Measurements from ENCODE around the gene SDK1. TPM values are rescaled to one million over a fixed set of nuclear protein-coding genes. Genes with fewer than 3 reads are reported as not detected.

Gene SDK1
- total and polyA plus RNA-seq, 2 donors (not counting 3 experiments of a cell fraction or from before 2014, with no cell fraction given): 1.6 to 3.9 TPM

GRCh38 chr7:4048336-4048735 is 747.3 kb downstream of the SDK1 start:
- BruUV-seq (replicated peaks): no TSS peak
- Histone ChIP-seq H3K4me3 (replicated peaks in 1 of 3; ENCODE audit: insufficient read depth in 1 of 3, low read depth in 1 of 3, low read length in 3 of 3) (no peak overlapping the region), H3K27me3 (ENCODE audit: control insufficient read depth in 2 of 2, insufficient read depth in 2 of 2, low read length in 2 of 2) (no peaks in the 10 kb centered on the region), H3K36me3 (ENCODE audit: control insufficient read depth in 2 of 2, extremely low read depth in 1 of 2, insufficient read depth in 2 of 2, low read length in 2 of 2) (no peaks in the 10 kb centered on the region), H3K9ac (replicated peaks; ENCODE audit: extremely low read depth, insufficient read depth, low read length) (no peak overlapping the region), H4K20me1 (replicated peaks; ENCODE audit: control insufficient read depth, extremely low read depth, insufficient read depth, low read length) (no peaks in the 10 kb centered on the region), H3K4me1 (ENCODE audit: control insufficient read depth, extremely low read depth, insufficient read depth, low read length) (no peaks in the 10 kb centered on the region), H3K79me2 (ENCODE audit: control insufficient read depth, insufficient read depth, low read length) (no peaks in the 10 kb centered on the region), H2AFZ (ENCODE audit: low read depth, low read length) (no peak overlapping the region), H3K27ac (ENCODE audit: insufficient read depth, low read depth, low read length) (no peak overlapping the region), H3K9me3 (replicated peaks; ENCODE audit: control insufficient read depth, insufficient read depth, low read length) (no peaks in the 10 kb centered on the region), H3K4me2 (ENCODE audit: insufficient read depth, low read length) (no peak overlapping the region), H3K9me1 (replicated peaks; ENCODE audit: control insufficient read depth, extremely low read depth, insufficient read depth, low read length) (no peaks in the 10 kb centered on the region)
- dilution Hi-C loops (cut with MboI; ENCODE audit: extremely low pct_ligation_motif_present, low sequenced_read_pairs): no loop called here
- intact Hi-C loops (cut with micrococcal nuclease): no loop called here
- DNase-seq (ENCODE audit: low read depth, low spot score) (no peak), FAIRE-seq (no peak)
- TF ChIP-seq GATA2 (IDR thresholded peaks at IDR 0.05; ENCODE audit: insufficient read depth, insufficient read length, low read depth, low read length) (no peak), MAX (IDR thresholded peaks at IDR 0.05; ENCODE audit: insufficient read depth, insufficient read length) (no peak), EZH2 (IDR thresholded peaks at IDR 0.05; ENCODE audit: borderline replicate concordance, low read depth, low read length, severe bottlenecking) (no peak), FOS (IDR thresholded peaks at IDR 0.05; ENCODE audit: borderline replicate concordance, insufficient read depth, low read length) (no peak), JUN (IDR thresholded peaks at IDR 0.05; ENCODE audit: borderline replicate concordance, insufficient read depth, insufficient read length, low read depth) (no peak), MYC (IDR thresholded peaks at IDR 0.05; ENCODE audit: low read depth, low read length) (no peak), POLR2A (IDR thresholded peaks at IDR 0.05; ENCODE audit: low read depth, low read length) (no peak), POLR2AphosphoS5 (IDR thresholded peaks at IDR 0.05; ENCODE audit: insufficient read depth, low read depth, low read length) (no peak), CTCF (IDR thresholded peaks at IDR 0.05; ENCODE audit: extremely low read depth in 1 of 2, insufficient read depth in 1 of 2, low read depth in 1 of 2, low read length in 2 of 2) (no peak)
- ChIA-PET CTCF (no interaction called here), POLR2A (no interaction called here)

Data from endothelial cell of umbilical vein (primary cell).